GM18858 (cell line): ENCODE results near the gene RTCA.
"Not testable (repeated sequence)": the region's sequence is repeated elsewhere in the genome, so short reads cannot be mapped to it uniquely, and the experiment has no call there.

Experiments
- ATAC-seq: cut with Tn5 transposase; IDR thresholded peaks from one replicate; pipeline ENCODE4 v1.9.1; 2021; ENCODE audit not compliant: unreplicated experiment

The RTCA gene

GRCh38 chr1:100304921-100305320, 38.9 kb downstream of the RTCA start:
- no peak for ATAC-seq

- ATAC-seq, result no peak
Measured at GRCh38 chr1:100305954-100306353, 39.9 kb downstream of the RTCA start.

DNA sequence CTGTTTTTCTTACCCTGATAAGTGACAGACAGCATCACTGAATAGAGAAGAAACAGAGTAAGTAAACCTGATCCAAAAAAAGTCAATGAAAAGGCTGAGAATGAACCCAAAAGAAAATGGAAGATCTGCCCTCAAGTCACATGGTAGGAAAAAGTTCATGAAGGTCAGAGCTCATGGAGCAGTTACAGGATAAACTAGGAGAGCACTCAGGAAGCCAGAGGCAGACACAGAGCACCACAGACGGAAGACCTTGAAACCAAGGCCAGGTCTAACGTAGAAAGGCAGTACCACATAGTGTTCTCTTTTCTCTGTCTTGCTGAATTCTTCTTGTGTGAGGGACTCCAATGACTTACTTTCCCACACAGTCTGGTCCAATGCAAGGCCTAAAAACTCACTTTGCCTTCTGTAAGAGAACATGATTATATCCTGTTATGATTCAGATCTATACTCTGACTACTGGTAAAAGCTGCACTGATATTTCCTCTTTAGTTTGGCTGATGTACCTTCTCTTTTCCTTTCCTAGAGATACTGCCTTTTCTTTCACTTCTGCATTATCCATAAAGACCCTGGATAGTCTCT, 40.8 kb downstream of the RTCA start:
- ATAC-seq, result no peak

GRCh38 chr1:100308777-100309176, 42.8 kb downstream of the RTCA start:
- ATAC-seq, result peak; percentile 68

DNA sequence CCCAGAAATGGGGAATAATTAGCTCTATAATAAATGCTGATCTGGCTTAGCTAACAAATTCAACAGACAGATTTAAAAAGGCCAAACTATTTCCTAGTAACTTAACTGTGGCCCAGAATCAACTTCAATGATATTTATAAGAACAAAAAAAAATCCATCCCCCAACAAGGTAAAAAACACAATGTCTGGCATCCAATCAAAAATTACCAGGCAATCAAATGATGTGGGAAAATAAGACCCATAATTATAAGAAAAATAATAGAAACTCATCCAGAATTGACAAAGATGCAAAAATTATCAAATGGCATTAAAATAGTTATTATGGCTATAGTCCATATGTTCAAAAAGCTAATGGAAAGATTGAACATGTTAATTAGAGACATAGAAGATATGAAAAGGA, 43.8 kb downstream of the RTCA start:
- no peak for ATAC-seq

DNA sequence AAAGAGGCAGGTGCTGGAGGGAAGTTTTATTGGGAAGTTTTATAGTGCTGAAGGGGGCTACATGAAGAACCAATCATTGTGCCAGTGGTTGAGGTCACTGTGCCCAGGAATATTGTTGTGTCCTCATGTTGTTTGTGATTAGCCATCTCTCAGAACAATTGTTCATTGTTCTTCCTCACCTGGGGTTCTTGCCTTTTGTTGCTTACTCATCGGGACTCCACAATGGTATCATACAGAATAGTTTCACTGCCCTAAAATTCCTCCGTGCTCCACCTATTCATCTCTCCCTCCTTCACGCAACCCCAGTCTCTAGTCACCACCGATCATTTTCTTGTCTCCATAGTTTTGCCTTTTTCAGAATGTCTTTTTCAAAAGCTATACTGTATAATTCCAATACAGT, 47.4 kb downstream of the RTCA start:
- ATAC-seq, result no peak

GRCh38 chr1:100316622-100317021, 50.6 kb downstream of the RTCA start:
- no peak for ATAC-seq

GRCh38 chr1:100320311-100321099, 54.5 kb downstream of the RTCA start:
- ATAC-seq, result no peak

DNA sequence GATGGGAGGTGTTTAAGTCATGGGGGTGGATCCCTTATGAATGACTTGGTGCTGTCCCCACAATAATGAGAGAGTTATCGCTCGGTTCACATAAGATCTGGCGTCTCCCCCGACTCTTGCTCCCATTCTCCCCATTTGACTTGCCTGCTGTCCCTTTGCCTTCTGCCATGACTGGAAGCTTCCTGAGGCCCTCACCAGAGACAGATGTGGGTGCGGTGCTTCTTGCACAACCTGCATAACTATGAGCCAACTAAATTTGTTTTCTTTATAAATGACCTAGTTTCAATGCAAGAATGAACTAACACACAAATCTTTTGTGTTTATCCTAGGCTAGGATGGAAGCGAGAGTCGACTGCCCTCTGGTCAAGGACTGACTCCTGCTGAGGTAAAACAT, 55.1 kb downstream of the RTCA start:
- ATAC-seq, result no peak

GRCh38 chr1:100321506-100321905, 55.5 kb downstream of the RTCA start:
- no peak for ATAC-seq

DNA sequence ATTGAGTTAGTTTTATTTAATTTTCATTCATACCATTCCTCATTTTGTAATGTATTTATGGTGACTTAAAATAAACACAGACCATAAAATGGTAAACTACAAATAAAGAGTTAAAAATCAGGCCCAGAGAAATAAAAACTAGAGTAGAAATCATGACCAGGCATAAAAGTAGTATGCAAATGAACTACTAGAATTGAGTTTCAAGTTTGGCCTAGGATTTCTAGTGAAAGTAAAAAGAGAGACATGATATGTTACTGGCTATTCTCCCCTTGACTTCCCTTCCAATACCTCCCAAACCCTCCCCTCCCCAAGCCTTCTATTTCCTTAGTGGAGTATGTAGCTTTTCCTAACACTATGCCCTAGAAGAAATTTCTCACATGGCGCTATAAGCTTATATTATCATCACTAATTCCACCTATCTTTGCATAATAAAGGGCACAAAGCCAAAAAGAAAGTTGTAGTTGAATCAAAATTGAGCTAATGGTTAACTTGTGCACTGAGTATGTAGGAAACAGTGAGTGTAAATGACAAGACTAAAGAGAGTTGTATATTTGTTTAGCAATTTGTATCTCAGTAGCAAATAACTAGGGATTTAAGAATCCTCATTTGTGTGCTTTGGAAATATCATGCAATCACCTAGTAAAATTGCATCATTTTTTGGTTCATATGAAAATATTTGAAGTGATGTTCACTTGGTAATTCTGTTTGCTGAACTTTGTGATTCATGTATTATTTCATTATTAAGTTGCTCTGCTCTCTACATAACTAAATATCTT, 56.6 kb downstream of the RTCA start:
- ATAC-seq, result no peak

DNA sequence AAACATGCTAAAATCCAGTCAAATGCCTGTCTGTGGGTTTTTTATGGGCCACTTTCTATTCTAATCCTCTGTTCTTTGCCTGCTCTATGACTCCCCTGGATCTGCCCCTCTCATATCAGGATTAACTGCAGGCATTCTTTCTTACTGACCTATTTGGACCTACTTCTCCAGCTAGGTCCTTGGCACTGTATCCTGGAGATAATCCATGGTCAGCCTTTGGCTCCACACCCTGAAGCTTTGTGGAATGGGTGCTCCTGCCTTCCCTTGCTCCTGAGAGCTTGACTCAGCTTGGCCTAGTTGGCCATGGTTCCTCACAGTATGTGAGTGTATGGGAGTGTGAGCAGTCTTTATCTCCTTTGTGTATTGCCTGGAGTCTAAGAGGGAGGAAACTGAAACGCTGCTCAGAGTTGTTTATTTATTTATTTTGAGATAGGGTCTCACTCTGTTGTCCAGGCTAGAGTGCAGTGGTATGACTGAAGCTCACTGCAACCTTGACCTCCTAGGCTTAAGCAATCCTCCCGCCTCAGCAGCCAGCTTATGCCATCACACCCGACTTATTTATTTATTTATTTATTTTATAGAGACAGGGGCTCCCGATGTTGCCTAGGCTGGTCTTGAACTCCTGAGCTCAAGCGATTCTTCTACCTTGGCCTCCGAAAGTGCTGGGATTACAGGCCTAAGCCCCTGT, 57.5 kb downstream of the RTCA start:
- no peak for ATAC-seq

DNA sequence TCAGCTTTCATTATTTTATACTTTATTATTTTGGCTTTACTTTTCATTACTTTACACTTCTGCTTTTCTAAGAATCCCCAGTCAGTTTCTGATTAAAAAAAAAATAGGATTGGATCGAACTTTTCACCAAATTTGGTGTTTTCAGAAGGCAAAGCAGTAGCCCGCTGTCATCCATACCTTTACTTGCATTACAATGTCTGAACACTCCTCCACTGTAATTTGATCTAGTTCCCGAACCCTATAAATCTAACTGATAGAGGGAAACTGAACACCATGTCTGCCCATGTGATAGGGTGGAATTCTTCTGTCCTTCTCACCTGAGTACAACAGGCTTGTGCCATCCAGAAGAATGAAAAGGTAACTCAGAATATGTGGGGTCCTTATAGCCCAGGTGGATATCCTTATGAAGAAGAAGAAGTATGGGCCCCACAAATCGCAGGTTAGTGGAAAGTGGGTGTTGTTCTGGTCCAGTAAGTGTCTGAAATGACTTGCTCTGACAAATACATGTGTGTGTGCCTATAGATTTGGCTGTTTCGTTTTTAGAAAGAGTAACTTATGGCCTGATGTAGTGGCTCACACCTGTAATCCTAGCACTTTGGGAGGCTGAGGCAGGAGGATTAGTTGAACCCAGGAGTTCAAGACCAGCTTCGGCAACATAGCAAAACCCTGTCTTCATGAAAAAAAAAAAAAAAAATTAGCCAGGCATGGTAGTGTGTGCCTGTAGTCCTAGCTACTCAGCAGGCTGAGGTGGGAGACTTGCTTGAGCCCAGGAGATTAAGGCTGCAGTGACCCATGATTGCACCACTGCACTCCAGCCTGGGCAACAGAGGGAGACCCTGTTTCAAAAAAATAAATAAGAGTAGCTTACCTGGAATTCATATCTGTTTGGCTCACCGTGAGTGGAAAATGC, 59.7 kb downstream of the RTCA start:
- ATAC-seq, result no peak

- ATAC-seq, result not testable (repeated sequence)
Measured at GRCh38 chr1:100326325-100326670, 60.3 kb downstream of the RTCA start.

DNA sequence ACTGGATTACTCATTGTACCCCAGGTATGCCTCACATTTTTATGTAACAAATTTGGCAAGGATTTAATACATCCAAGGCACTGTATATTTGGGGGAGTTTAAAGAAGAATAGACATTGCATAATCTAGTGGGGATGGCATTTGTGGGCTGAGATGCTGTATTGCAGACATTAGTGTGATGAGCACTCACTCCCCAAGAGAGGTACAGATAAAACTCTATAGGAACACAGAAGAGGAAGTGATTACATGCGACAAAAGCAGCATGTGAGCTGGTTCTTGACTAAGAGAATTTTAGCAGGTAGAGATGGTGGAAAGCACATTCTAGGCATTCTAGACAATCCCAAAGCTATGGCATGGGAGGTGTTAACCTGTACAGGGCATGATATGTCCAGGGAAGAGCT, 62.1 kb downstream of the RTCA start:
- ATAC-seq, result no peak

DNA sequence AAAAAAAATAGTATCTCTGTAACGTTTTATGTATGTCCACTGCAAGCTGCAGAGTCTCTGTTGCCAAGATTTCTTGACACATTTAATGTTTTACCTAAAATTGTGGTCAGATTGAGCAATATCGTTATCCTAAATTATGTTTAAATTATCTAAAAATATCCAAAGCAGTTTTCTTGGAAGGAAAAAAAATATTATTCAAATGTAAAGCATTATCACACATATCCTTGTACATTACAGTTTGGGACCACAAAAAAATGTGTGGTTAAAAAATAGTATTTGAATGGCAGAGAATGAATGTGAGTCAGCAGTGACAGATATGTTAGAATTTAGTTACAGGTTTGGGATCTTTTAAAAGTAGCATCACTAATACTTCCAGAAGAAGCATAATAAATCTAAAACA, 65.1 kb downstream of the RTCA start:
- not testable (repeated sequence) for ATAC-seq

DNA sequence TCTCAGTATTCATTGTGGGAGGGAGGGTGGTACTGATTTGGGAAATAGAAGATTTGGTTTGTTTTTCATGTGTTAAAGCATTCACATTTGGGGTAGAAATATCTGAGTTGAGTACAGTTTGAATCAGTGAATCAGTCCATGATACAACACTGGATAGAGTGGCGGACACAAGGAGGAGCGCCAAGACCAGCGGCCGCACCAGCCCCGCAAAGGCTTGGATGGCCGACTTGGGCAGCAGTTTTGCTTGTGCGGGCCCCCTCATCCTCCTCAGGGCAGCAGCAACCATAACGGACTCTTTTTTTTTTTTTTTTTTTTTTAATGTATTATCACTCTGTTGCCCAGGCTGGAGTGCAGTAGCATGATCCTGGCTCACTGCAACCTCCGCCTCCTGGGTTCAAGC, 66.3 kb downstream of the RTCA start:
- no peak for ATAC-seq

DNA sequence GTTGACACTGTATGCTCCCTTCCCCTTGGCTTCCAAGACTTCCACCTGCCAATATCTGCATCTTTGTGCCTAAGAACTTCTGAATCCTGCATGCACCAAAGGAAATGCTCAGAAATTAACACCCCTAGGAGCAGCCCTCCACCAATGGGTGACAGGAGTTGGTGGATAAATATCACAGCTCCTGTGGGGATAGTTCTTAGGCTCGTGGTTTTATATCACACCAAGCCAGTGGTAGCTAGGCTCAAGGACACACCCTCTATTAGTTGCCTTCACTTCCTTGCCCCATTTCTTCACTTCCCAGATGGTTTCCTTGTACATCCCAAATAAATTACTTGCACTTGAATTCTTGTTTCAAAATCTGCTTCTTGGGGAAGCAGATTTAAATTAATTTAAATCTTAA, 69.4 kb downstream of the RTCA start:
- ATAC-seq, result no peak

DNA sequence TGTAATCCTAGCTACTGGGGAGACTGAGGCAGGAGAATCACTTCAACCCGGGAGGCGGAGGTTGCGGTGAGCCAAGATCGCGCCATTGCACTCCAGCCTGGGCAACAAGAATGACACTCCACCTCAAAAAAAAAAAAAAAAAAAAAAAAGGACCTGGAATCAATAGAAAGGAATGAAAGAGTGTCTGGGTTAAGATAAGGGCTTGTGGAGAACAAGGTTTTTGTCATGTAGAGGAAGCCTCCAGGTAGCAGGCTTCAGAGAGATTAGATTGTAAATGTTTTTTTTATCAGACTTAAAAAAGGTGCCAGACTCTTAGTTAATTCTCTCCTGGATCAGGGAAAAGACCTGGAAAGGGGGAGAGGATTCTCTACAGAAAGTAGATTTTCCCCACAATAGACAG, 71.9 kb downstream of the RTCA start:
- ATAC-seq, result not testable (repeated sequence)

- ATAC-seq, result not testable (repeated sequence)
Measured at GRCh38 chr1:100339735-100340134, 73.7 kb downstream of the RTCA start.

DNA sequence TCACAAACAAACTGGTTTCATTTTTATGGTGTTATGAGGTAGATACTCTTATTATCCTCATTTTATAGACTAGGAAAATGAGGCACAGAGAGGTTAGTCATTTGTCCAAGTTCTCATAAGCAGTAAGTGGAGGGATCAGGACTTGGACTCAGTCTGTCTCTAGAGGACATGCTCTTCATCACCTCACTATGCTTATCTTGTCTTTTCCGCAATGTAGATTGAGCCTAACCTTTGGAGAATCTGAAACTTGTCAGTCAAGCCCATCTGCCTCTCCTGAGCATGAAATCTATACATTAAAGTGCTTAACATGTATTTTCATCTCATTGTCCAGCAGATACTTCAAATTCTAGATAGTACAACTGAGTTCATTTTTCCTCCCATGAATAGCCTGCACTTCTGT, 74.5 kb downstream of the RTCA start:
- ATAC-seq, result no peak
